Measurements from ENCODE around the gene CPED1.

CPED1 gene

GRCh38 chr7:120988591-120989256 is at the start of gene CPED1:
Gene CPED1, plus strand, starts transcription at chr7:120988711. Its CDS starts 911 bp downstream, at chr7:120989622.
- DNase-seq = peak; percentile 56

GRCh38 chr7:120939345-120939744 is 49.2 kb upstream of the CPED1 start:
- no peak for DNase-seq

- no peak for DNase-seq
These were observed 47.4 kb upstream of the CPED1 start for GRCh38 chr7:120941064-120941463.

GRCh38 chr7:120941856-120942255 is 46.7 kb upstream of the CPED1 start:
- no peak for DNase-seq

GRCh38 chr7:120942861-120943260 is 45.6 kb upstream of the CPED1 start:
- no peak for DNase-seq

GRCh38 chr7:120944826-120945562 is 43.5 kb upstream of the CPED1 start:
- no peak for DNase-seq

- DNase-seq = no peak
These were observed 40.5 kb upstream of the CPED1 start for GRCh38 chr7:120947980-120948379.

GRCh38 chr7:120949393-120949911 is 39.1 kb upstream of the CPED1 start:
- DNase-seq = no peak

GRCh38 chr7:120949998-120950538 is 38.4 kb upstream of the CPED1 start:
- no peak for DNase-seq

GRCh38 chr7:120950539-120951308 is 37.8 kb upstream of the CPED1 start, which contains the start of gene ING3:
Gene ING3, plus strand, starts transcription at chr7:120950777. Its CDS starts 120 bp downstream, at chr7:120950897.
- peak; percentile 95 for DNase-seq

GRCh38 chr7:120951309-120951699 is 37.2 kb upstream of the CPED1 start:
- no peak for DNase-seq

- no peak for DNase-seq
These were observed 36.7 kb upstream of the CPED1 start for GRCh38 chr7:120951826-120952225.

- no peak for DNase-seq
These were observed 32.8 kb upstream of the CPED1 start for GRCh38 chr7:120955577-120956149.

- DNase-seq = no peak
These were observed 28.5 kb upstream of the CPED1 start for GRCh38 chr7:120959929-120960484.

GRCh38 chr7:120960714-120961113 is 27.8 kb upstream of the CPED1 start:
- DNase-seq = no peak

- DNase-seq = no peak
These were observed 26.8 kb upstream of the CPED1 start for GRCh38 chr7:120961638-120962173.

- no peak for DNase-seq
These were observed 24.4 kb upstream of the CPED1 start for GRCh38 chr7:120964088-120964487.

- no peak for DNase-seq
These were observed 21.6 kb upstream of the CPED1 start for GRCh38 chr7:120966961-120967360.

- DNase-seq = no peak
These were observed 14.7 kb upstream of the CPED1 start for GRCh38 chr7:120973849-120974248.

GRCh38 chr7:120979765-120980499 is 8.6 kb upstream of the CPED1 start:
- DNase-seq = no peak

GRCh38 chr7:120981117-120981516 is 7.4 kb upstream of the CPED1 start:
- no peak for DNase-seq
